ENCODE data around the gene DUSP14. TPM values are rescaled to one million over a fixed set of nuclear protein-coding genes. Genes with fewer than 3 reads are reported as not detected.

Gene DUSP14
- total and polyA plus RNA-seq, 2 of the 13 experiments (the other 11 are each of a cell fraction or from before 2014, with no cell fraction given), result 33.5 to 39.8 TPM

GRCh38 chr17:37488607-37489196 is 989 bp upstream of the DUSP14 start (continued):
- TF ChIP-seq HNF1A (IDR thresholded peaks at IDR 0.05; ENCODE audit: low read depth) (no peak), HNF1A (CRISPR knock-in tag; IDR thresholded peaks at IDR 0.05; ENCODE audit: borderline replicate concordance) (0 out of 2 replicates have a peak, but pooled peaks have one; percentile 12), ZNF646 (CRISPR knock-in tag; IDR thresholded peaks at IDR 0.05) (0 out of 2 replicates have a peak, but pooled peaks have one; percentile 4), POGK (CRISPR knock-in tag; conservative IDR thresholded peaks at IDR 0.05) (no peak), SIN3A (IDR thresholded peaks at IDR 0.05; ENCODE audit: borderline replicate concordance, low read depth, low read length) (peak; percentile 46; the same call in 1 of the 2 replicates), ZNF354B (CRISPR knock-in tag; IDR thresholded peaks at IDR 0.05) (no peak), ZNF687 (CRISPR knock-in tag; IDR thresholded peaks at IDR 0.05) (no peak)

Measured in HepG2 (cell line).